OCI-LY7 (cell line): ENCODE results near the gene SRI. TPM values are rescaled to one million over a fixed set of nuclear protein-coding genes. Genes with fewer than 3 reads are reported as not detected.

Experiments
- BruUV-seq: library from RNA; stranded (reverse); fragments of 400-500 nt; replicated peaks from 2 replicates; lab custom pipeline; 2021; lab: Mats Ljungman, UMichigan
- CTCF ChIA-PET: fragments of 300-600 bp; sonication (Branson Sonifier 250); formaldehyde crosslinking; loops from one replicate; lab custom pipeline; 2022; ENCODE audit warnings: antibody characterized with exemption; ENCODE audit not compliant: unreplicated experiment; lab: Charles Lee
- POLR2A ChIA-PET: fragments of 300-600 bp; sonication (Branson Sonifier 250); formaldehyde crosslinking; loops from one replicate; lab custom pipeline; 2022; ENCODE audit warnings: antibody characterized with exemption; lab: Charles Lee
- DNase-seq: peaks from one replicate; pipeline ENCODE4 v3.0.0-alpha.2; 2015; ENCODE audit warnings: low spot score
- H2AFZ ChIP-seq: fragments of 200-600 bp; sonication (generic), shearing (Covaris generic); 2 replicates; pipeline ENCODE4 v1.6.1; 2014; ENCODE audit warnings: mild to moderate bottlenecking, antibody characterized with exemption, low read length, moderate library complexity
- H3K27ac ChIP-seq: fragments of 200-600 bp; sonication (generic); 2 replicates; pipeline ENCODE4 v1.5.1; 2014; ENCODE audit warnings: mixed run types, low read depth, mild to moderate bottlenecking, moderate library complexity, low read length, inconsistent platforms; ENCODE audit not compliant: poor library complexity, severe bottlenecking
- H3K36me3 ChIP-seq: fragments of 200-600 bp; sonication (generic); 2 replicates; pipeline ENCODE4 v1.6.1; 2014; ENCODE audit warnings: mild to moderate bottlenecking, antibody characterized with exemption, low read length, moderate library complexity, mixed read lengths; ENCODE audit not compliant: insufficient read depth
- H3K4me1 ChIP-seq: fragments of 200-600 bp; sonication (generic); 2 replicates; pipeline ENCODE4 v1.5.1; 2014; ENCODE audit warnings: mild to moderate bottlenecking, low read length; ENCODE audit not compliant: insufficient read depth, poor library complexity, severe bottlenecking
- H3K4me2 ChIP-seq: fragments of 200-600 bp; sonication (generic); 2 replicates; pipeline ENCODE4 v1.6.1; 2014; ENCODE audit warnings: mild to moderate bottlenecking, low read length
- H3K4me3 ChIP-seq: fragments of 200-600 bp; sonication (generic); 2 replicates; pipeline ENCODE4 v1.5.1; 2014; ENCODE audit warnings: mild to moderate bottlenecking, low read depth, low read length; ENCODE audit not compliant: poor library complexity, severe bottlenecking
- H3K79me2 ChIP-seq: fragments of 200-600 bp; sonication (generic); 2 replicates; pipeline ENCODE4 v1.6.1; 2016; ENCODE audit warnings: low read depth, mild to moderate bottlenecking, low read length, moderate library complexity, mixed read lengths; ENCODE audit not compliant: insufficient read depth
- H3K9me2 ChIP-seq: fragments of 200-600 bp; sonication (generic); 2 replicates; pipeline ENCODE4 v1.6.1; 2016; ENCODE audit warnings: mild to moderate bottlenecking, low read length, mixed read lengths; ENCODE audit not compliant: insufficient read depth
- H3K9me3 ChIP-seq: fragments of 200-600 bp; sonication (generic); 2 replicates; pipeline ENCODE4 v1.6.1; 2014; ENCODE audit warnings: mild to moderate bottlenecking, mixed run types, low read length, mixed read lengths
- H4K20me1 ChIP-seq: fragments of 200-600 bp; sonication (generic); 2 replicates; pipeline ENCODE4 v1.6.1; 2014; ENCODE audit warnings: mild to moderate bottlenecking, antibody characterized with exemption, low read length, moderate library complexity, mixed read lengths; ENCODE audit not compliant: insufficient read depth
- CTCF ChIP-seq: fragments of 200-600 bp; sonication (generic); conservative IDR thresholded peaks from 2 replicates; pipeline ENCODE4 v1.5.1; 2014; ENCODE audit warnings: mild to moderate bottlenecking, antibody characterized with exemption, low read length, moderate library complexity, mixed read lengths
- EZH2phosphoT487 ChIP-seq: fragments of 200-600 bp; sonication (generic); IDR thresholded peaks from 2 replicates; pipeline ENCODE4 v1.6.1; 2018; ENCODE audit warnings: low read depth, borderline replicate concordance, mild to moderate bottlenecking, mixed run types, antibody characterized with exemption, low read length, moderate library complexity, mixed read lengths
- intact Hi-C: fragments of 100-400 bp; cut with micrococcal nuclease; formaldehyde crosslinking; loops from one replicate; pipeline ENCODE4 v1.10.0; 2022; ENCODE audit not compliant: unreplicated experiment
- total RNA-seq, 2 experiments: library from RNA; depleted of rRNA in 1 of 2; stranded (reverse); fragments of >200 nt in 1 of 2; shearing (Covaris generic) in 1 of 2; gene quantifications; 2 replicates each; pipeline ENCODE4 v1.2.3, GENCODE V29; 2014 to 2022

Gene SRI
- total RNA-seq, 2 experiments from 2014 or later = 61.7 to 140 TPM

DNA sequence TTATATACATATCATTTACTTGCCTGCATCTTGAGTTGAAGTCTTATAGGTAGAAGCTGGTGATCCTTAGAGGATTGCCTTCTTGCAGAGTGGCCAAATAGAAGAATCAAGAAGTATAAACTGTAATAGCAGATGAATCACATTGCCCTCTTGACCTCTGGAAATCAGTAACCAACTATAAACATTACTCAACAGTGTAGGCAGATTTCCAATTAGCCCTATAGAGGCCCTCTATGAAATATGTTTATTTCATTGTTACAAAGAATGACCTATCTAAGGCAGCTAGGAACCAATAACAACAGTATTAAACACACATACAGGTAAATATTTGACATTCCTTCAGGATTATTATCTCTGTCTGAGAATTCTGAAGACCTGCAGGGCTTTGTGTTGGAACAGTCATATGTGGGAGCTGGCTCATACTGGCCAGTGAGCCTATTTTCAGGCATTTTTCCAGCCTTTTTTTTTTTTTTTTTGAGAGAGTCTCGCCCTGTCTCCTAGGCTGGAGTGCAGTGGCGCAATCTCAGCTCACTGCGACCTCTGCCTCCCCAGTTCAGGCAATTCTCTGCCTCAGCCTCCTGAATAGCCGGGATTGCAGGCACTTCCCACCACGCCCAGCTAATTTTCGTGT is 7.2 kb upstream of the SRI start:
- Histone ChIP-seq H3K79me2 (no peaks in the 10 kb centered on the region), H3K4me1 (no peaks in the 10 kb centered on the region), H3K4me2 (no peak overlapping the region), H3K4me3 (no peak overlapping the region), H3K36me3 (no peaks in the 10 kb centered on the region), H4K20me1 (no peaks in the 10 kb centered on the region), H3K9me3 (no peaks in the 10 kb centered on the region), H2AFZ (no peak overlapping the region), H3K27ac (no peak overlapping the region), H3K9me2 (no peaks in the 10 kb centered on the region)
- POLR2A ChIA-PET = interaction anchor here (0.6 to 1.3 kb wide), 3 partner anchors 9 to 798 kb away, joined by 3 read pairs; no protein-coding TSS in a partner anchor
- no peak for DNase-seq
- no TSS peak for BruUV-seq
- TF ChIP-seq CTCF (no peak), EZH2phosphoT487 (no peak)
- intact Hi-C loops = no loop called here
- CTCF ChIA-PET = no interaction called here

GRCh38 chr7:88226201-88226600 is 6.4 kb upstream of the SRI start:
- Histone ChIP-seq H3K9me3 (no peaks in the 10 kb centered on the region), H3K79me2 (no peaks in the 10 kb centered on the region), H4K20me1 (no peaks in the 10 kb centered on the region), H3K27ac (no peak overlapping the region), H3K9me2 (no peaks in the 10 kb centered on the region), H2AFZ (no peak overlapping the region), H3K4me1 (no peaks in the 10 kb centered on the region), H3K4me3 (no peak overlapping the region), H3K36me3 (no peaks in the 10 kb centered on the region), H3K4me2 (no peak overlapping the region)
- BruUV-seq = no TSS peak
- ChIA-PET POLR2A (interaction anchor here (0.6 to 1.3 kb wide), 2 partner anchors 8 to 798 kb away, joined by 3 read pairs; no protein-coding TSS in a partner anchor), CTCF (no interaction called here)
- no peak for DNase-seq
- no peak for TF ChIP-seq CTCF
- TF ChIP-seq EZH2phosphoT487 = no peak
- intact Hi-C loops = no loop called here

- H2AFZ ChIP-seq = no peak overlapping the region
- no peaks in the 10 kb centered on the region; the same call in 1 of the 2 replicates for H3K79me2 ChIP-seq
- no peak overlapping the region for H3K4me3 ChIP-seq
- TF ChIP-seq CTCF (no peak), EZH2phosphoT487 (no peak)
- POLR2A ChIA-PET = interaction anchor here (0.7 to 1.3 kb wide), 3 partner anchors 13 to 78 kb away, joined by 3 to 4 read pairs (median 3); no protein-coding TSS in a partner anchor
- H4K20me1 ChIP-seq = no peaks in the 10 kb centered on the region
- CTCF ChIA-PET = no interaction called here
- H3K9me3 ChIP-seq = no peaks in the 10 kb centered on the region
- DNase-seq = no peak
- peaks cover 6% of the 10 kb centered on the region for H3K4me1 ChIP-seq
- no peak overlapping the region for H3K27ac ChIP-seq
- no peaks in the 10 kb centered on the region for H3K36me3 ChIP-seq
- BruUV-seq = no TSS peak
- H3K4me2 ChIP-seq = no peak overlapping the region
- no peaks in the 10 kb centered on the region for H3K9me2 ChIP-seq
- intact Hi-C loops = no loop called here
Measured at GRCh38 chr7:88224601-88225275, 4.9 kb upstream of the SRI start.
